ENCODE results near the gene DOLPP1.
A peak's percentile ranks its signal among the peaks of the same experiment; 100 is the strongest.
"Not testable (repeated sequence)": the region's sequence is repeated elsewhere in the genome, so short reads cannot be mapped to it uniquely, and the experiment has no call there.

The DOLPP1 gene

DNA sequence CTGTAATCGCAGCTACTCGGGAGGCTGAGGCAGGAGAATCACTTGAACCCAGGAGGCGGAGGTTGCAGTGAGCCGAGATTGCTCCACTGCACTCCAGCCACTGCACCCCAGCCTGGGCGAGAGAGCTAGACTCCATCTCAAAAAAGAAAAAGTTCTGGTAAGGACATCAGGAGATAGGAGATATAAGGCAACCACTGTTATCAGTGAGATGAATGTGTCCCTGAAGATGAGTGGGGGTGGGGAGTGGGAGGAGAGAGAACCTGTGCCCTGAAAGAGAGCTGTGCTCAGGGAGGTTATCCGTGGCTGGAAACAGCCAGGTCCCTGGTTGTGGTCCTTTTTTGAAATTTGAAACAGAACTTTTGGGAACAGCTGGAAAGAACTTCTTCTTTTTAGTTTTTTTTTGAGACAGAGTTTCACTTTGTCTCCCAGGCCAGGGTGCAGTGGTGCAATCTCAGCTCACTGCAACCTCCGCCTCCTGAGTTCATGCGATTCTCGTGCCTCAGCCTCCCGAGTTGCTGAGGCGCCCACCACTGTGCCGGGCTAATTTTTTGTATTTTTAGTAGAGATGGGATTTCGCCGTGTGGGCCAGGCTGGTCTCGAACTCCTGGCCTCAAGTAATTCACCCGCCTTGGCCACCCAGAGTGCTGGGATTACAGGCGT lies 32.9 kb downstream of the DOLPP1 start:
- DNase-seq, result no peak

DNA sequence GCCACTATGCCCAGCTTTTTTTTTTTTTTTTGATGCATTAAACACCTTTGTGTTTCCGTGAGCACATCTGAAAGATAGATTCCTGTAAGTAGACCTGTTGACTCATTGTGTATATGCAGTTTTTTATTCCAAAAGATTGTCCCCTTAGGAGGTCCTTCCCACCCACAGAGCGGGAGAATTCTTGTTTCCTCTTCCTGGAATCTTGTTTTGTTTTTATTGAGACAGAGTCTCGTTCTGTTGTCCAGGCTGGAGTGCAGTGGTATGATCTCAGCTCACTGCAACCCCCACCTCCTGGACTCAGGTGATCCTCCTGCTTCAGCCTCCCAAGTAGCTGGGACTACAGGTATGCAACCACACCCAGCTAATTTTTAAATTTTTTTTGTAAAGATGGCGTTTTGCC lies 37.9 kb downstream of the DOLPP1 start:
- DNase-seq, result no peak

DNA sequence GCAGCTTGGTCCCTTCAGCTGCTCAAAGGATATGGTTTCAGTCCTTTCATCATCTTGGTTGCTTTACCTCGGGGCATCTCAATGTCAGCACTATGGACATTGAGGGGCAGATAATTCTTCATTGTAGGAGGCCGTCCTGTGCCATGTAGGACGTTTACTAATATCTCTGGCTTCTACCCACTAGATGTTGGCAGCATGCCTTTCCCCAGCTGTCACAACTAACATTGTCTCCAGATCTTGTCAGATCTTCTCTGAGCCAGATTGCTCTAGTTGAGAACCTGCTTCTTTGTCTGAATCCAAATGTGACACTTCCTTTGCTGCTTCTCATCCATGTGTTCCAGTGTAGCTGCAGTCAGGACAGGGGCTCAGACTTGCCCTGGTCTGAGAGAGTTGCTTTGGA lies 40.6 kb downstream of the DOLPP1 start:
- no peak for DNase-seq

- no peak for DNase-seq
Measured at GRCh38 chr9:129122133-129122532, 41.2 kb downstream of the DOLPP1 start.

DNA sequence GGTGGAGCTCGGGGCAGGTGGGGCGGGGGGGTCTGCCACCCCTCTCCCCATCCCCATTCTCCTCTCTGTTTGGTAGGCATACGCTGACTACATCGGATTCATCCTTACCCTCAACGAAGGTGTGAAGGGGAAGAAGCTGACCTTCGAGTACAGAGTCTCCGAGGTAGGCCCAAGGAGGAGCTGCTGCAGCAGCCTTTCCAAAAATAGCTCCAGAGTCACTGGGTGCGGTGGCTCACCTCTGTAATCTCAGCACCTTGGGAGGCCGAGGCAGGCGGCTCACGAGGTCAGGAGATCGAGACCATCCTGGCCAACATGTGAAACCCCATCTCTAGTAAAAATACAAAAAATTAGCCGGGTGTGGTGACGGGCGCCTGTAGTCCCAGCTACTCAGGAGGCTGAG lies 42.1 kb downstream of the DOLPP1 start:
- DNase-seq, result not testable (repeated sequence)

DNA sequence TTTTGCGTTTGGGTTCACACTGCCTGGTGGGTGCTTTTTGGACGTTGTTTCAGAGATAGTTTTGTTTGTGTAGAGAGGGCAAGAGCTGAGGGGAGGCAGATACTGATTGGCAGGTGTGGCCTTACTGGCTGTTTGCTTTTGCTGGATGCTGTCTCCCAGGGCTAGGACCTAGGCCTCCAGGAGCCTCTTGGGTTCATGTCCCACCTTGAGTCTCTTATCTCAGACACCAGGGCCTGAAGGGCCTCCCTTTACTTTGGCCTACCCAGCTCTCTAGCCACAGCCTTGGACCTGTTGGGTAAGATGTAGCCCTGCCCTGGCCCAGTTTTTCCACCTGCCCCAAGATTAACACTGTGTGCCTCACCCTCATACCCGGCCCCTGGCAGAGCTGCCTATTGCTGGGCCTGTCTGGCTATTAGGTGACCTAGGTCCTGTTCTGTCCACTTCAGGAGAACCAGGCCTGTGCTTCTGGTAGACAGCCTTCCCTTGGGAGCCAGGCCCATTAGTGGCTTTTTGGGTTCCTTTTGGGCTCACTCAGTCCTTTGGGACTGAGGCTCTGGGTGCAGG lies 43.7 kb downstream of the DOLPP1 start:
- no peak for DNase-seq

- no peak for DNase-seq
Measured at GRCh38 chr9:129125478-129125877, 44.6 kb downstream of the DOLPP1 start.

DNA sequence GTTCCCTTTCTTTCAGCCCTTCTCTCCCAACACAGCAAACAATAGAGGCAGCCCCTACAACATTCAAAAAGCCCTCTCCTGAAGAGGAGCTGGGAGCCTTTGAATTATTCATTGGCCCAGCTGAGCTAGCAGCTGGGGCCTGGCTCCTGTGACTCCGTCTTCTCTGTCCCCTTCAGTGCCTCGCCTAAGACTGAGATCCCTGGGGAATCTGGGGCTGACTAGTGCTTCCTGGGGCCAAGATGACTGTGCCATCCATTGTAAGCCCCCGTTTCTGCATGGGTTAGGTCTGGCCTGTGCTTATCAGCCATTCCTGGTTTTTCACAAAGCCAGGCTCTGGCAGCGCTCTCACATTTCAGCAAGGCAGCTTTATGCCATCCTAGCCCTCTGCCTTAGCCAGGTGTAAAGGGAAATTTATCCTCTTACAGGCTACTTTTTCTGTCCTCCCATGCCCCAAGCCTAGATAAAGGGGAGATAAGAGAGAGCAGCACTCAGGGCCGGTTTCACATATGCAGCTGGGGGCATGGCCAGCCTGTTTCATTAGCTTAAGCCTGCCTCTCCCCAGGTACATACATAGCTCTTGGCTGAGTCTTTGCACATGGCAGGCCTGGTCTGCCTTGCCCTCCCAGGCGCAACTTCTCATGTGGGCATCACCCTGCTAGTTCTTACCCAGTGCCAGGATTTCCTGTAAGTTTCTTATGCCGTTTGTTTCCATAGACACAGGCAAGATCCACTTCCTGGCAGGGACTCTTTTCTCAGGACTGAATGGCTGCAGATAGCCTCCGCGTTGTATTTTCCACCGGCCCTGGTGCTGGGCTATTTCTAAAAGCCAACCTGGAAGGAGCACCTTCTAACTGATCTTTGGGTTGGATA lies 46.1 kb downstream of the DOLPP1 start:
- DNase-seq, result peak; percentile 10

GRCh38 chr9:129128689-129129088 lies 47.8 kb downstream of the DOLPP1 start:
- DNase-seq, result no peak

GRCh38 chr9:129130271-129130670 lies 49.4 kb downstream of the DOLPP1 start:
- DNase-seq, result not testable (repeated sequence)

GRCh38 chr9:129130791-129131190 lies 49.9 kb downstream of the DOLPP1 start:
- DNase-seq, result no peak

- peak; percentile 48 for DNase-seq
Measured at GRCh38 chr9:129131300-129132145, 50.6 kb downstream of the DOLPP1 start.

DNA sequence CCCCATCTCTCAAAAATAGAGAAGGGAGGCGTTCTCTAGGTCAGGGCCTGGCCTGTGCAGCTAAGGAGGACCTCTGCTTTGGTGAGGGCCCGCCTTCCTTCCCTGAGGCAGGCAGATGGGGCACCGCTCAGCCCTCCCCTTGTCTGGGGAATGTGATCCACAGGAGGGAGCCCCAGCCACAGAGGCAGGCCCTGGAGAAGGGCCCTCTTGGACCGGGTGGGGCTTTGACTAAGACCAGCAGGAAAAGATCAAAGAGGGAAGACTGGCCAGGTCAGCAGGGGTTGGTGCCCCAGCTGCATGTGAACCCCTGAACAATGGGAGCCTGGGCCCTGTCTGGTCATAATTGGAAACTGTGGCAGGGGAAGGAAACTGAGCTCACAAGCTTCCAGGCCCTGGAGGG lies 52.2 kb downstream of the DOLPP1 start:
- DNase-seq, result no peak

GRCh38 chr9:129135476-129135875 lies 54.6 kb downstream of the DOLPP1 start:
- DNase-seq, result no peak

DNA sequence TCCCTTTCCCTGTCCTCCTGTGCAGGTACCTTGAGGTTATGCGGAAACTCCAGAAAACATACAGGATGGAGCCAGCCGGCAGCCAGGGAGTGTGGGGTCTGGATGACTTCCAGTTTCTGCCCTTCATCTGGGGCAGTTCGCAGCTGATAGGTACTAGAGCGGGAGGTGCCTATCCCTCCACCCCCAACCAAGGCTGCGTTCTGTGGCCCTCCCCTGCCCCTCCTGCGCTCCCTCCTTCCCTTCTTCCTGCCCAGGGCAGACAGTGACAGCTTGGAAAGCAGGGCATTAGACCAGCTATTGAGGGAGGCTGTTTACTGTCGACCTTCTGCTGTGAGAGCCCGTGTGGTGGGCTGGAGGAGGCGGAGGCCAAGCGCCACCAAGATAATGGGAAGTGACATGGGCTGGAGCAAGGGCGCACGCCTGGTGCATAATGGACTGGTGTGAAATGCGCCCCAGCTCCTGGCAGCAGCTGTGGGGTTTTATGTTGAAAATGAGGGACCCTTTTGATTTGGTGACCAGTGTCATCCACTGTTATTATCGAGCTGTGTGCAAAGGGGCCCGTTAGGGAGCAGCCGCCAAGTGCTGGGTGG lies 55.6 kb downstream of the DOLPP1 start:
- no peak for DNase-seq

GRCh38 chr9:129137292-129138143 lies 56.6 kb downstream of the DOLPP1 start:
- no peak for DNase-seq

GRCh38 chr9:129138144-129138462 lies 57.2 kb downstream of the DOLPP1 start:
- no peak for DNase-seq

DNA sequence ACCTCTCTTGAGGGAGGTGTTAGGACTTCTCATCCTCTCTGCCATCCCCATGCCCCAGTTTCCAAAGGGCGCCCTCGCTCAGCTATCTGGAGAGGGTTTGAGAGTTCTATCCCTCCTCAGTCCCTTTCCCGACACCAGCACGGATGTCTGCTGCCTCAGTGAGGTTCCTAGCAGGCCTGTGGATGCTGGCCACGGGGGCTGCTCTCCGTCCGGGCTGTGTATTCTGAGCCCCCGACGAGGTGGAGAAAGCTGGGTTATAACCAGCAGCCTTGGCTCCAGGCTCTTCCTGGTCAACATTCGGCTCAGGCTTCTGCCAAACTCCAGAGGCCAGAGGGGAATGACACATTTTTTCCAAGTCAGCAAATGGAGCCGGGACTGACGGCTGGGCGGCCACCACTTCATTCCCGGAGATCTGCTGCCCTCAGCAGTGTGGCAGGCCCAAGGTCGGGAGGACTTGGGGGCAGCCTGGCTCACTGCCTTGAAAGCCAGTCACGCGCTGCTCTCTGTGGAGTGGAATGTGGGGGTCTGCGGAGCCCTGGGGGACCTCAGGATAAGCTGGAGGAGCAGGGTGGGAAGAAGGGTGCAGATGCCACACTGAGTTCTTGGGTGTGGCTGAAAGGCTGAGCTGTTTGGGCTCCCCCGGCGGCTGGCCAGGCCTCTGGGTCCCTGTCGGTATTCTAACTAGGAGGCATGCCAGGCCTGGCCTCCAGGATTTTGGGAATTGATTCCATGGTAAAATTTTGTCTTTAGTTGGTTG lies 57.7 kb downstream of the DOLPP1 start:
- no peak for DNase-seq

DNA sequence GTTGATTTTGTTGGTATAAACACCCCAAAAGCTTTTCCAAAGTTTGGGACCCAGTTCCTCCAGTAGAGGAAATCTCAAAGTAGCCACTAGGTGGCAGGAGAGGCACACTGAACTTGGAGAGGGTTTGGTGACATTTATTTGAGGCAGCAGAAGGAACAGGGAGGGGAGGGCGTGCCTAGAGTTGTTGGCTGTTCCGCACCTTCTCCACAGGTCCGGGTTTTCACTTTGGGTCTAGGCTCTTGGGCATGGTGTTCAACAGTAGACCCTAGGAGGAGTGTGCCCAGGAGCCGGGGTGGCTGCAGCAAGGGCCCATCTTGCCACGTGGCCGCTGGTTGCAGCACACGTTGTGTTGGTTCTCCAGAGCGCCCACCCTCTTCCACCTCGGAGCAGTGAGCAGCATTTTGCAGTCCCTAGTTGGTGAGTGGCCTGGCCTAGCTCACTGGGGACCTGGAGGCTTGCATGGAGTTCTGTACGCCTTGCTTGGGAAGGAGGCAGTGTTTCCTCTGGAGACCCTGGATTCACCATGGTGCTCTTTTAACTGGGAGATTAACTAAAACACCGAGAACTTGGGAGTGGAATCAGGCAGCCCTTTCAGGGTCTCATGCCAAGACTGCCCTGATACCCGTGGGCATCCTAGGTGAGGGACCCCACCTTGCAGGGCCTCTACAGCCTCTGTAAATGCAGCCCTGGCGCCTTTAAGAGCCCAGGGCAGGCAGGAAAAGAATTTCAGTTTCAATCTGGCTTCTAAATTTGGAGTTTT lies 58.5 kb downstream of the DOLPP1 start:
- peak; percentile 82 for DNase-seq

- peak; percentile 96 for DNase-seq
Measured at GRCh38 chr9:129139993-129140396, 59.1 kb downstream of the DOLPP1 start.
